GM21576 (cell line): ENCODE data around the gene ARF5.
"Not testable (repeated sequence)": the region's sequence is repeated elsewhere in the genome, so short reads cannot be mapped to it uniquely, and the experiment has no call there.

Experiments used
- ATAC-seq: cut with Tn5 transposase; IDR thresholded peaks from one replicate; pipeline ENCODE4 v1.9.1; 2021; ENCODE audit warnings: mild to moderate bottlenecking, moderate library complexity; ENCODE audit not compliant: unreplicated experiment

ARF5 gene

GRCh38 chr7:127588019-127588696 lies at the start of gene ARF5:
Gene ARF5 (plus strand): TSS chr7:127588411. CDS start chr7:127588499, 88 bp downstream.
- peak; percentile 74 for ATAC-seq

GRCh38 chr7:127539116-127539515 lies 49.1 kb upstream of the ARF5 start:
- ATAC-seq = no peak

- not testable (repeated sequence) for ATAC-seq
Observed at GRCh38 chr7:127540461-127540860, 47.8 kb upstream of the ARF5 start.

- ATAC-seq = no peak
Observed at GRCh38 chr7:127541548-127541947, 46.7 kb upstream of the ARF5 start.

- ATAC-seq = no peak
Observed at GRCh38 chr7:127546313-127546712, 41.9 kb upstream of the ARF5 start.

- ATAC-seq = no peak
Observed at GRCh38 chr7:127550247-127550646, 38.0 kb upstream of the ARF5 start.

- ATAC-seq = no peak
Observed at GRCh38 chr7:127551941-127552340, 36.3 kb upstream of the ARF5 start.

GRCh38 chr7:127556404-127556803 lies 31.8 kb upstream of the ARF5 start:
- no peak for ATAC-seq

- no peak for ATAC-seq
Observed at GRCh38 chr7:127557803-127558202, 30.4 kb upstream of the ARF5 start.

- no peak for ATAC-seq
Observed at GRCh38 chr7:127566242-127566641, 22.0 kb upstream of the ARF5 start.

- ATAC-seq = not testable (repeated sequence)
Observed at GRCh38 chr7:127568034-127568433, 20.2 kb upstream of the ARF5 start.

GRCh38 chr7:127571741-127572505 lies 16.3 kb upstream of the ARF5 start:
- no peak for ATAC-seq

GRCh38 chr7:127578036-127578684 lies 10.1 kb upstream of the ARF5 start:
- ATAC-seq = no peak

- no peak for ATAC-seq
Observed at GRCh38 chr7:127578711-127579275, 9.4 kb upstream of the ARF5 start.

GRCh38 chr7:127580612-127581011 lies 7.6 kb upstream of the ARF5 start:
- ATAC-seq = no peak

- ATAC-seq = no peak
Observed at GRCh38 chr7:127581716-127582115, 6.5 kb upstream of the ARF5 start.

- no peak for ATAC-seq
Observed at GRCh38 chr7:127582361-127582760, 5.8 kb upstream of the ARF5 start.

GRCh38 chr7:127584648-127585043 lies 3.6 kb upstream of the ARF5 start:
- no peak for ATAC-seq

- ATAC-seq = peak; percentile 80
Observed at GRCh38 chr7:127585044-127585953, 2.9 kb upstream of the ARF5 start, which contains the start of gene GCC1. Gene GCC1 (minus strand): TSS chr7:127585596. CDS start chr7:127585182, 414 bp downstream.

GRCh38 chr7:127586346-127586745 lies 1.9 kb upstream of the ARF5 start:
- no peak for ATAC-seq
